A673 (cell line): ENCODE measurements around the gene B3GNT3. TPM values are rescaled to one million over a fixed set of nuclear protein-coding genes. Genes with fewer than 3 reads are reported as not detected.
A peak's percentile ranks its signal among the peaks of the same experiment; 100 is the strongest.

Experiments used
- BruUV-seq: library from RNA; stranded (reverse); fragments of 400-500 nt; replicated peaks from 2 replicates; lab custom pipeline; 2021; lab: Mats Ljungman, UMichigan
- CTCF ChIA-PET: fragments of 300-600 bp; sonication (Branson Sonifier 250); formaldehyde crosslinking; loops from one replicate; lab custom pipeline; 2022; ENCODE audit warnings: antibody characterized with exemption; lab: Charles Lee
- POLR2A ChIA-PET: fragments of 300-600 bp; sonication (Branson Sonifier 250); formaldehyde crosslinking; loops from one replicate; lab custom pipeline; 2022; ENCODE audit warnings: antibody characterized with exemption; ENCODE audit not compliant: low non-redundant PET; lab: Charles Lee
- DNase-seq: peaks from one replicate; pipeline ENCODE4 v3.0.0-alpha.2; 2015; ENCODE audit warnings: low spot score
- H3K27ac ChIP-seq: fragments of 200-600 bp; sonication (generic); 2 replicates; pipeline ENCODE4 v1.5.1; 2016; ENCODE audit warnings: mixed run types, low read depth, mild to moderate bottlenecking, mixed read lengths, antibody characterized with exemption, low read length; ENCODE audit not compliant: poor library complexity, severe bottlenecking
- H3K27me3 ChIP-seq: fragments of 200-600 bp; sonication (generic); replicated peaks from 2 replicates; pipeline ENCODE4 v1.6.1; 2017; ENCODE audit warnings: mixed run types, low read depth, mild to moderate bottlenecking, mixed read lengths, antibody characterized with exemption, low read length; ENCODE audit not compliant: insufficient read depth, poor library complexity
- H3K36me3 ChIP-seq: fragments of 200-600 bp; sonication (generic); 2 replicates; pipeline ENCODE4 v1.6.1; 2016; ENCODE audit warnings: mixed run types, mild to moderate bottlenecking, mixed read lengths, antibody characterized with exemption, low read length; ENCODE audit not compliant: insufficient read depth, poor library complexity, severe bottlenecking
- H3K4me1 ChIP-seq: fragments of 200-600 bp; sonication (generic); 2 replicates; pipeline ENCODE4 v1.6.1; 2017; ENCODE audit warnings: mixed run types, mild to moderate bottlenecking, mixed read lengths, antibody characterized with exemption, low read length; ENCODE audit not compliant: insufficient read depth, poor library complexity, severe bottlenecking
- H3K4me3 ChIP-seq: fragments of 200-600 bp; sonication (generic); 2 replicates; pipeline ENCODE4 v1.5.1; 2016; ENCODE audit warnings: low read depth, mixed run types, mild to moderate bottlenecking, mixed read lengths, low read length; ENCODE audit not compliant: poor library complexity, severe bottlenecking
- H3K9me3 ChIP-seq: fragments of 200-600 bp; sonication (generic); 2 replicates; pipeline ENCODE4 v1.6.1; 2016; ENCODE audit warnings: mixed run types, low read depth, mild to moderate bottlenecking, mixed read lengths, antibody characterized with exemption, low read length; ENCODE audit not compliant: poor library complexity, severe bottlenecking
- CTCF ChIP-seq: fragments of 300-800, 200-600 bp; sonication (generic); conservative IDR thresholded peaks from 2 replicates; pipeline ENCODE4 v1.5.1; 2017; ENCODE audit warnings: low read depth, mild to moderate bottlenecking, antibody characterized with exemption, low read length, moderate library complexity, mixed read lengths
- EZH2 ChIP-seq: fragments of 200-600 bp; sonication (generic); IDR thresholded peaks from 2 replicates; pipeline ENCODE4 v1.6.1; 2017; ENCODE audit warnings: borderline replicate concordance, low read depth, mild to moderate bottlenecking, mixed read lengths, antibody characterized with exemption, low read length; ENCODE audit not compliant: poor library complexity, severe bottlenecking
- intact Hi-C: fragments of 100-400 bp; cut with micrococcal nuclease; formaldehyde crosslinking; loops from one replicate; pipeline ENCODE4 v1.10.0; 2022; ENCODE audit not compliant: unreplicated experiment
- total RNA-seq: library from RNA; stranded (reverse); gene quantifications from 2 replicates; pipeline ENCODE4 v1.2.3, GENCODE V29; 2021

B3GNT3 gene
- total RNA-seq, 1 experiment from 2014 or later = not detected

- no TSS peak for BruUV-seq
These were observed 32.3 kb upstream of the B3GNT3 start for GRCh38 chr19:17762505-17763229.

GRCh38 chr19:17764348-17764747, 30.6 kb upstream of the B3GNT3 start:
- H3K27me3 ChIP-seq = no peaks in the 10 kb centered on the region
- H3K27ac ChIP-seq = no peak overlapping the region
- H3K4me1 ChIP-seq = peaks cover 4% of the 10 kb centered on the region
- intact Hi-C loops = no loop called here
- BruUV-seq = no TSS peak
- no peaks in the 10 kb centered on the region for H3K9me3 ChIP-seq
- no peak overlapping the region for H3K4me3 ChIP-seq
- H3K36me3 ChIP-seq = no peaks in the 10 kb centered on the region
- no peak for TF ChIP-seq CTCF
- no peak for TF ChIP-seq EZH2
- ChIA-PET CTCF (no interaction called here), POLR2A (no interaction called here)
- no peak for DNase-seq

More at GRCh38 chr19:17762505-17763229, 32.3 kb upstream of the B3GNT3 start:
- intact Hi-C loops = no loop called here
- DNase-seq = peak; percentile 87
- no peak overlapping the region for H3K4me3 ChIP-seq
- TF ChIP-seq CTCF (no peak), EZH2 (no peak)
- H3K27me3 ChIP-seq = no peaks in the 10 kb centered on the region
- H3K9me3 ChIP-seq = no peaks in the 10 kb centered on the region
- no peaks in the 10 kb centered on the region for H3K36me3 ChIP-seq
- H3K27ac ChIP-seq = no peak overlapping the region
- ChIA-PET CTCF (interaction anchor here (0.6 to 0.7 kb wide), 2 partner anchors 40 to 270 kb away, joined by 4 read pairs; no protein-coding TSS in a partner anchor), POLR2A (no interaction called here)
- peaks cover 4% of the 10 kb centered on the region for H3K4me1 ChIP-seq

GRCh38 chr19:17765069-17765618, 29.8 kb upstream of the B3GNT3 start:
- no TSS peak for BruUV-seq
- TF ChIP-seq EZH2 (no peak), CTCF (no peak)
- H3K4me3 ChIP-seq = no peak overlapping the region
- no peak for DNase-seq
- intact Hi-C loops = loop anchor here (5.0 kb wide), 1 partner anchor 313 kb away; no protein-coding TSS in a partner anchor
- no peaks in the 10 kb centered on the region for H3K36me3 ChIP-seq
- no peaks in the 10 kb centered on the region for H3K9me3 ChIP-seq
- POLR2A ChIA-PET = no interaction called here
- H3K27ac ChIP-seq = no peak overlapping the region
- H3K27me3 ChIP-seq = no peaks in the 10 kb centered on the region
- peaks cover 4% of the 10 kb centered on the region for H3K4me1 ChIP-seq
- CTCF ChIA-PET = no interaction called here
